Mesothelial cell of epicardium (in vitro differentiated cells): ENCODE measurements around the gene WNT4. TPM values are rescaled to one million over a fixed set of nuclear protein-coding genes. Genes with fewer than 3 reads are reported as not detected.

Experiments
- DNase-seq, 2 experiments: peaks; one replicate each; pipeline ENCODE4 v3.0.0; 2021; ENCODE audit warnings: low spot score in 2 of 2; ENCODE audit not compliant: unreplicated experiment in 2 of 2
- H3K27ac Mint-ChIP-seq: 2 replicates; pipeline ENCODE4 v1.8.0; 2021; ENCODE audit warnings: mixed read lengths
- H3K27me3 Mint-ChIP-seq: 2 replicates; pipeline ENCODE4 v1.8.0; 2021; ENCODE audit warnings: low read depth, mixed read lengths
- H3K36me3 Mint-ChIP-seq: 2 replicates; pipeline ENCODE4 v1.8.0; 2021; ENCODE audit warnings: mixed read lengths
- H3K4me1 Mint-ChIP-seq: 2 replicates; pipeline ENCODE4 v1.8.0; 2021; ENCODE audit warnings: mixed read lengths
- H3K4me3 Mint-ChIP-seq: 2 replicates; pipeline ENCODE4 v1.8.0; 2021; ENCODE audit warnings: mild to moderate bottlenecking, moderate library complexity, mixed read lengths
- H3K9me3 Mint-ChIP-seq: 2 replicates; pipeline ENCODE4 v1.8.0; 2021; ENCODE audit warnings: mixed read lengths
- total RNA-seq: library from RNA; stranded (reverse); gene quantifications from 3 replicates; pipeline ENCODE4 v1.2.1, GENCODE V29; 2021
- TF ChIP-seq, protein P1 (sequence below): fragments of 200-600 bp; sonication (generic); IDR thresholded peaks from one replicate; pipeline ENCODE4 v1.5.0; 2021; ENCODE audit warnings: antibody characterized with exemption; ENCODE audit not compliant: unreplicated experiment

The WNT4 gene
- total RNA-seq, 1 donor from 2014 or later: 38.7 TPM

GRCh38 chr1:22080191-22080590, 62.7 kb downstream of the WNT4 start:
- Mint-ChIP-seq H3K36me3 (peaks cover 36% of the 10 kb centered on the region), H3K4me3 (no peak overlapping the region)

GRCh38 chr1:22078133-22078532, 64.8 kb downstream of the WNT4 start:
- peaks cover 23% of the 10 kb centered on the region for H3K36me3 Mint-ChIP-seq
- TF ChIP-seq, protein P1, sequence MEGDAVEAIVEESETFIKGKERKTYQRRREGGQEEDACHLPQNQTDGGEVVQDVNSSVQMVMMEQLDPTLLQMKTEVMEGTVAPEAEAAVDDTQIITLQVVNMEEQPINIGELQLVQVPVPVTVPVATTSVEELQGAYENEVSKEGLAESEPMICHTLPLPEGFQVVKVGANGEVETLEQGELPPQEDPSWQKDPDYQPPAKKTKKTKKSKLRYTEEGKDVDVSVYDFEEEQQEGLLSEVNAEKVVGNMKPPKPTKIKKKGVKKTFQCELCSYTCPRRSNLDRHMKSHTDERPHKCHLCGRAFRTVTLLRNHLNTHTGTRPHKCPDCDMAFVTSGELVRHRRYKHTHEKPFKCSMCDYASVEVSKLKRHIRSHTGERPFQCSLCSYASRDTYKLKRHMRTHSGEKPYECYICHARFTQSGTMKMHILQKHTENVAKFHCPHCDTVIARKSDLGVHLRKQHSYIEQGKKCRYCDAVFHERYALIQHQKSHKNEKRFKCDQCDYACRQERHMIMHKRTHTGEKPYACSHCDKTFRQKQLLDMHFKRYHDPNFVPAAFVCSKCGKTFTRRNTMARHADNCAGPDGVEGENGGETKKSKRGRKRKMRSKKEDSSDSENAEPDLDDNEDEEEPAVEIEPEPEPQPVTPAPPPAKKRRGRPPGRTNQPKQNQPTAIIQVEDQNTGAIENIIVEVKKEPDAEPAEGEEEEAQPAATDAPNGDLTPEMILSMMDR: no peak
- no peaks in the 10 kb centered on the region for H3K27me3 Mint-ChIP-seq
- no peak for DNase-seq
- H3K9me3 Mint-ChIP-seq: no peaks in the 10 kb centered on the region
- peaks cover 42% of the 10 kb centered on the region for H3K4me1 Mint-ChIP-seq
- H3K4me3 Mint-ChIP-seq: no peak overlapping the region
- peak overlapping the region; percentile 40 for H3K27ac Mint-ChIP-seq

More at GRCh38 chr1:22080191-22080590, 62.7 kb downstream of the WNT4 start:
- Mint-ChIP-seq H3K4me1 (peaks cover 27% of the 10 kb centered on the region), H3K27me3 (no peaks in the 10 kb centered on the region), H3K27ac (no peak overlapping the region), H3K9me3 (peaks cover 2% of the 10 kb centered on the region)
- TF ChIP-seq, protein P1: no peak
- DNase-seq: no peak

GRCh38 chr1:22077728-22078127, 65.2 kb downstream of the WNT4 start:
- peaks cover 42% of the 10 kb centered on the region for H3K4me1 Mint-ChIP-seq
- no peaks in the 10 kb centered on the region for H3K9me3 Mint-ChIP-seq
- H3K4me3 Mint-ChIP-seq: no peak overlapping the region
- H3K27ac Mint-ChIP-seq: peak overlapping the region; percentile 51
- H3K36me3 Mint-ChIP-seq: peaks cover 23% of the 10 kb centered on the region
- TF ChIP-seq, protein P1: no peak
- no peaks in the 10 kb centered on the region for H3K27me3 Mint-ChIP-seq
- no peak for DNase-seq

- no peak overlapping the region for H3K4me3 Mint-ChIP-seq
- H3K27ac Mint-ChIP-seq: peak overlapping the region; percentile 91
- peaks cover 21% of the 10 kb centered on the region for H3K36me3 Mint-ChIP-seq
- TF ChIP-seq, protein P1: no peak
- H3K27me3 Mint-ChIP-seq: no peaks in the 10 kb centered on the region
- no peaks in the 10 kb centered on the region for H3K9me3 Mint-ChIP-seq
- no peak for DNase-seq
- peaks cover 47% of the 10 kb centered on the region for H3K4me1 Mint-ChIP-seq
Measured at GRCh38 chr1:22076346-22076745, 66.6 kb downstream of the WNT4 start.

GRCh38 chr1:22075718-22076117, 67.2 kb downstream of the WNT4 start:
- H3K27ac Mint-ChIP-seq: peak overlapping the region; percentile 91
- no peaks in the 10 kb centered on the region for H3K27me3 Mint-ChIP-seq
- TF ChIP-seq, protein P1: no peak
- H3K4me3 Mint-ChIP-seq: no peak overlapping the region
- no peak for DNase-seq
- peaks cover 48% of the 10 kb centered on the region for H3K4me1 Mint-ChIP-seq
- H3K36me3 Mint-ChIP-seq: peaks cover 20% of the 10 kb centered on the region
- H3K9me3 Mint-ChIP-seq: no peaks in the 10 kb centered on the region

GRCh38 chr1:22074803-22075202, 68.1 kb downstream of the WNT4 start:
- Mint-ChIP-seq H3K4me1 (peaks cover 52% of the 10 kb centered on the region), H3K36me3 (peaks cover 23% of the 10 kb centered on the region), H3K27ac (peak overlapping the region; percentile 91), H3K27me3 (no peaks in the 10 kb centered on the region), H3K4me3 (no peak overlapping the region), H3K9me3 (peaks cover 3% of the 10 kb centered on the region)
- TF ChIP-seq, protein P1: no peak
- DNase-seq: no peak
